GM12891 (cell line): Measurements from ENCODE around the gene TMPRSS13.

Experiments used
- DNase-seq: peaks from one replicate; pipeline ENCODE4 v3.0.0; 2011; ENCODE audit warnings: low spot score; ENCODE audit not compliant: insufficient read length
- FAIRE-seq: peaks from 2 replicates; lab custom pipeline; 2011; peaks lifted over from hg19 to GRCh38; lab: Jason Lieb, UNC
- PAX5 ChIP-seq: IDR thresholded peaks from 2 replicates; pipeline ENCODE4 v1.6.1; 2011; ENCODE audit warnings: low read length, moderate library complexity, mild to moderate bottlenecking; ENCODE audit not compliant: insufficient read depth, severe bottlenecking
- POLR2A ChIP-seq: IDR thresholded peaks from 2 replicates; pipeline ENCODE4 v1.6.1; 2011; ENCODE audit warnings: low read depth, low read length, control low read depth
- POLR2AphosphoS5 ChIP-seq: IDR thresholded peaks from 2 replicates; pipeline ENCODE4 v1.6.1; 2011; ENCODE audit warnings: low read depth, low read length, control low read depth
- POU2F2 ChIP-seq: IDR thresholded peaks from 2 replicates; pipeline ENCODE4 v1.6.1; 2011; ENCODE audit warnings: low read depth, mild to moderate bottlenecking, control low read depth, low read length, moderate library complexity
- SPI1 ChIP-seq: IDR thresholded peaks from 2 replicates; pipeline ENCODE4 v1.6.1; 2011; ENCODE audit warnings: low read depth, low read length, control low read depth
- TAF1 ChIP-seq: IDR thresholded peaks from 2 replicates; pipeline ENCODE4 v1.6.1; 2011; ENCODE audit warnings: low read depth, low read length, control low read depth

TMPRSS13 gene

GRCh38 chr11:117914398-117914761 lies 14.8 kb downstream of the TMPRSS13 start:
- DNase-seq (no peak), FAIRE-seq (no peak)
- no peak for TF ChIP-seq PAX5
- no peak for TF ChIP-seq TAF1
- no peak for TF ChIP-seq POLR2AphosphoS5
- no peak for TF ChIP-seq POU2F2
- TF ChIP-seq SPI1, result no peak
- TF ChIP-seq POLR2A, result no peak

GRCh38 chr11:117913736-117914397 lies 15.3 kb downstream of the TMPRSS13 start:
- TF ChIP-seq POU2F2, result no peak
- no peak for TF ChIP-seq TAF1
- TF ChIP-seq POLR2A, result no peak
- TF ChIP-seq SPI1, result no peak
- TF ChIP-seq PAX5, result no peak
- no peak for TF ChIP-seq POLR2AphosphoS5
- no peak for DNase-seq
- no peak for FAIRE-seq

DNA sequence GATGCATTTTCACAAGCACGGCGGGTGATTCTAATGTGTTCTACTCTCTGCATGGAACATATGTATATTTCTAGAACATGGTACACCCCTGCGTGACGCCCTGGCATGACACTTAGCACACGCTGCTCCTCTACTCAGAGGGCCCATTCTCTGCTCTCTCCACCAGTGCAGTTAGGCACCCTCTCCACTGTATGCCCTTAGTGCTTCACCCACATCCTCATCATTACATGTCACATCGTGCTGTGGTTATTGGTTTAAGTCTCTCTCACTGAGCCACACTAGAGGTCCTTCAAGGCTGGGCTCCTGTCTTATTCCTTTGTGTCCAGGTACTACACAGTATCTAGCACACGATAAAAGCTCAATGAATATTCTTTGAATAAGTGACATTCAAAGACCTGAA lies 16.7 kb downstream of the TMPRSS13 start:
- no peak for TF ChIP-seq POU2F2
- TF ChIP-seq SPI1, result no peak
- TF ChIP-seq PAX5, result no peak
- no peak for TF ChIP-seq POLR2A
- TF ChIP-seq POLR2AphosphoS5, result no peak
- TF ChIP-seq TAF1, result no peak
- FAIRE-seq, result no peak
- DNase-seq, result no peak

DNA sequence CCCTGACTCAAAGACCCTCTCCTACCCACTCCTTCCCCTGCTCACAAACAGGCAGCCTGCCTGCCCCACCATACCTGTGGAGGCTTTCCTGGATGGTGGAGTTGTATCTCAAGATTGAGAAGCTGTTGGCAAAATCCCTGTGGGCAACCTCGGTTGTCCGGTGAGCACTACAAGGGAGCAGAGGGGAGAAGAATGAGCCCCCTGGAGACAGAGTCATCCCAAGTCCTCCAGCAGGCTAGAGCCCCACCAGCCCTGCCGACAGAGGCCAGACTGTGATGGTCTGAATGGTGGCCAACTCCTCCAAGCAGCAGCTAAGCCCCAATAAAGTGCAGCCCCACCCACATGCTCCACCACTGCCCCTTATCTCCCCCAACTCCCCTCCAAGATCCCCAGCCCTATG lies 17.5 kb downstream of the TMPRSS13 start:
- no peak for TF ChIP-seq POLR2A
- no peak for TF ChIP-seq TAF1
- no peak for TF ChIP-seq POLR2AphosphoS5
- no peak for TF ChIP-seq SPI1
- TF ChIP-seq PAX5, result no peak
- no peak for TF ChIP-seq POU2F2
- DNase-seq (no peak), FAIRE-seq (no peak)

DNA sequence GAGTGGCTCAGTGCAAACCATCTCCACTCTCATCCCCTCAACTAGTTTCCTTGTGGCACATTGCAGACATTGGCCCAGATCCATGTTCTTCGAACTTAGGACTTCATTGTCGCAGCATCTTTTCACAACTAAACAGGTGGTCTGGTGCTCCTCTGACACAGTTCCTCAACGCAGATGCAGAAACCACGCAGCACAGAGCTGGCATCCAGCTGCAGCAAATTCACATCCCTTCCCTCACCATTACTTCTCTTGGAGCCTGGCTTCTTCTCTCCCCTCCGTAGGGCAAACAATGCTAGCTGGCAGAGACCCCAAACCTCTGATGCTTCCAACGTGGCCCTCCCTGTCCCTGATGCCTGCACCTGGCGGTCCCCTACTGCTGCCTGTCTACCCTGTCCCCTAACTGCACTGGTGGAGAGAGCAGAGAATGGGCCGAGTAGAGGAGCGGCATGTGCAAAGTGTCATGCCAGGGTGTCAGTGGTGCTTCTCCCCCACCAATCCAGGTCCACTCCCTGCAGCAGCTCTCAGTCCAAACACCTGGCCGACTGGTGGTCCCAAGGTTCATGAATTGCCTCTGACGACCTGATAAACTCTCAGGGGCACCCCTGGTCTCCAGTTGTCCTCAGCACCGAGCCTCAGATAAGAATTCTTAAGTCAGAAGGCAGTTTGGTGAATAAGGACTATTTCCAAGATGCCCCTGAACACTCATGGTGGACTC lies 18.1 kb downstream of the TMPRSS13 start:
- TF ChIP-seq POU2F2 (no peak), TAF1 (no peak), SPI1 (no peak), PAX5 (no peak), POLR2AphosphoS5 (no peak), POLR2A (no peak)
- FAIRE-seq, result no peak
- no peak for DNase-seq

DNA sequence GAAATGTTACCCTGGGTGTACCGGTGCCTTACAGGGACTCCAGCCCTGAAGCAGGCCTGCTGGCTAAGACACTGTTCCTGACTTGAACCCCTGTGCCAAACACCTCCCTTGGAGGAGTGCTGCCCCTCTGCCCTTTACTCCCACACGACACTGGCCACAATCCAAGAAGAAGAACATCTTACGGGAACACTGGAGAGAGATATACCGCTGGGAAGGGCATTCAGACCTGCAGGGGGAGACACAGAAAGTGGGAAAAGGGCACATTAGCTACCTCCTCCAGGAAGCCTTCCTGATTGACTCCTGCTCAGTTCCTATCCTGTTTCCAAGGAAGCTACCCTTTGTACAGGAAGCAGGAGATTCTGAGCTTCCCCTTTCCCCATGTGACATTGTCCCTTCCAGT lies 18.7 kb downstream of the TMPRSS13 start:
- TF ChIP-seq POLR2AphosphoS5 (no peak), POLR2A (no peak), TAF1 (no peak), SPI1 (no peak), PAX5 (no peak), POU2F2 (no peak)
- DNase-seq (no peak), FAIRE-seq (no peak)

DNA sequence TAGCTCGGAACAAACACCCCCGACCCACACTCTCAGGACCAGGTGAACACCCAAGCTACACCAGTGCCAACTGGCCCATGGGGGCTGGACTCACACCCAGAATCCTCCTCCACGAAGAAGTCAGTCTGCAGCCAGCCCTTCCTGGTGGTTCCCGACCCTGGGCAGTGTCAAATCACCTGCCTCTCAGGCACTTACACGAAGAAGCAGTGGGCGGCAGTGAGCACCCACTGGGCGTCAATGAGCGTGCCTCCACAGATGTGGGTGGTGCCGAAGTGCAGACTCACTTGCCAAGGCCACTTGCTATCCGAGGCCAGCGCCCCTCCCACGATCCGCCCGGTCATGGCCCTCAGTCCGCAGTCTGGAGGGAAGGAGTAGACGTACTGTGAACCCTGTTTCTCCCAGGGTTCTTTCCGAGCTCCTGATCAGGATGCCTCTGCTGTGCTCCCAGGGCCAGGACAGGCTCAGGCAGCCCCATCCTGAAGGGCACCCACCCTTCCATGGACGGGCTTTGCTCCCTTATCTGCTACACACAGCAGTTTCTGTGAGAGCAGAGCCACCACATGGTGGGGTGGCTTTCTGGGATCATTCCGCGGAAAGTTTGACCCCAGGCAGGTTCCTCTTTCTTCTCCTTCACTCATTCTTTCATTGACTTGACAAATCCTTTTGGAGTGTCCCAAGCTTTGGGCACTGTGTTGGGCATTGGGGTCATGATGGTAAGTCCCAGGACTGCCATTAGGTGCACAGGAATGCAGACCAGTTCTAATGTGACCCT lies 19.4 kb downstream of the TMPRSS13 start:
- no peak for DNase-seq
- no peak for TF ChIP-seq SPI1
- no peak for TF ChIP-seq POLR2AphosphoS5
- TF ChIP-seq POLR2A, result no peak
- TF ChIP-seq PAX5, result no peak
- TF ChIP-seq POU2F2, result no peak
- no peak for TF ChIP-seq TAF1

GRCh38 chr11:117908959-117909610 lies 20.1 kb downstream of the TMPRSS13 start:
- DNase-seq (no peak), FAIRE-seq (no peak)
- TF ChIP-seq TAF1 (no peak), SPI1 (no peak), PAX5 (no peak), POLR2AphosphoS5 (no peak), POLR2A (no peak), POU2F2 (no peak)

More for the DNA sequence above, 19.4 kb downstream of the TMPRSS13 start:
- no peak for FAIRE-seq

GRCh38 chr11:117908109-117908895 lies 20.9 kb downstream of the TMPRSS13 start:
- TF ChIP-seq POU2F2, result no peak
- TF ChIP-seq PAX5, result no peak
- no peak for TF ChIP-seq TAF1
- no peak for TF ChIP-seq SPI1
- TF ChIP-seq POLR2AphosphoS5, result no peak
- no peak for TF ChIP-seq POLR2A
- no peak for FAIRE-seq
- no peak for DNase-seq
